Effector memory CD4-positive, alpha-beta T cell (primary cell): ENCODE measurements around the gene NR2C1.

ENCODE experiments used
- DNase-seq, 3 donors: peaks; one replicate each; pipeline ENCODE4 v3.0.0-alpha.2; 2020
- H3K27ac ChIP-seq: 2 replicates; pipeline ENCODE4 v1.7.0; 2013; ENCODE audit warnings: mild to moderate bottlenecking, low read length, moderate library complexity; ENCODE audit not compliant: insufficient read depth, poor library complexity, severe bottlenecking
- H3K27me3 ChIP-seq: replicated peaks from 2 replicates; pipeline ENCODE4 v1.7.0; 2013; ENCODE audit warnings: mild to moderate bottlenecking, low read length; ENCODE audit not compliant: insufficient read depth, control insufficient read depth, poor library complexity, severe bottlenecking
- H3K36me3 ChIP-seq: 2 replicates; pipeline ENCODE4 v1.7.0; 2013; ENCODE audit warnings: mild to moderate bottlenecking, low read length, moderate library complexity; ENCODE audit not compliant: control insufficient read depth, insufficient read depth
- H3K4me1 ChIP-seq: 2 replicates; pipeline ENCODE4 v1.7.0; 2013; ENCODE audit warnings: low read length, mild to moderate bottlenecking; ENCODE audit not compliant: control insufficient read depth, insufficient read depth, poor library complexity, severe bottlenecking
- H3K4me3 ChIP-seq: 2 replicates; pipeline ENCODE4 v1.7.0; 2013; ENCODE audit warnings: low read length, low read depth, mild to moderate bottlenecking; ENCODE audit not compliant: insufficient read depth, poor library complexity, severe bottlenecking
- H3K9me3 ChIP-seq: 2 replicates; pipeline ENCODE4 v1.7.0; 2013; ENCODE audit warnings: mild to moderate bottlenecking, low read length, moderate library complexity; ENCODE audit not compliant: control insufficient read depth

Gene NR2C1

GRCh38 chr12:94972795-94973194 lies 100.6 kb downstream of the NR2C1 start:
- no peak for DNase-seq
- no peak overlapping the region for H3K4me3 ChIP-seq
- no peaks in the 10 kb centered on the region for H3K4me1 ChIP-seq
- peaks cover 17% of the 10 kb centered on the region for H3K36me3 ChIP-seq
- H3K27ac ChIP-seq, result no peak overlapping the region
- H3K9me3 ChIP-seq, result no peaks in the 10 kb centered on the region
- no peaks in the 10 kb centered on the region for H3K27me3 ChIP-seq

GRCh38 chr12:94971923-94972322 lies 101.5 kb downstream of the NR2C1 start:
- peaks cover 17% of the 10 kb centered on the region for H3K36me3 ChIP-seq
- no peaks in the 10 kb centered on the region for H3K27me3 ChIP-seq
- no peaks in the 10 kb centered on the region for H3K9me3 ChIP-seq
- H3K27ac ChIP-seq, result no peak overlapping the region
- no peak overlapping the region for H3K4me3 ChIP-seq
- DNase-seq, result no peak
- H3K4me1 ChIP-seq, result no peaks in the 10 kb centered on the region

- no peaks in the 10 kb centered on the region for H3K9me3 ChIP-seq
- no peak overlapping the region for H3K4me3 ChIP-seq
- H3K36me3 ChIP-seq, result peaks cover 17% of the 10 kb centered on the region
- no peak overlapping the region for H3K27ac ChIP-seq
- no peaks in the 10 kb centered on the region for H3K4me1 ChIP-seq
- no peaks in the 10 kb centered on the region for H3K27me3 ChIP-seq
- no peak for DNase-seq
Observed at GRCh38 chr12:94970560-94970959, 102.9 kb downstream of the NR2C1 start.
